ENCODE results near the gene SMLR1.

Gene SMLR1

DNA sequence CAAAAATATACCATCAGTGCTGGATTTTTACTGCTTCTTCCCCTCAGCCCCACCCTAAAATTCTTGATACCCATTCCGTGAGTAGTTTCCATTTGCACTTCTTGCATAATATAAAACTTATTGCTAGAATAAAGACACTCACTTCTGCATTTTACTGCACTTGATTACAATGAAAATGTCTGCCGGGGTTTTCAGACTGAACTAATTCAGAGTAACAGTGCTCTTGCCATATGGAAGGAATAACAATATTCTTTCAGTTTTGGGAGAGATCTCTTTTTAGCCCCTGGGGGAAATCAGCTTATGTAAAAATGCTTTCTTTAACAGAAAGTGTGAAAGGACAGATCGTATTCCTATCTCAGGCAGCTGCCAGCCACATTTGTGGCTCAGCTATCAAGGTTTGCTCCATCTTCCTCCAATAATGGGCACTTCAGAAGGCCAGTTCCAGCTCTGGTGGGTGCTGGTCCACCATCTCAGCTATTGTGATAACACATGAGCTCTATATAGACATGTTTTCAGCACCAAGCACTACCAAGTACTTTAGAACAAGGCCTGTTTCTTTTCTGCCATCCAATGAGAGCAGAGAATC is 8.9 kb downstream of the SMLR1 start:
- DNase-seq (ENCODE audit: low read depth): no peak
- no peak for TF ChIP-seq CTCF (IDR thresholded peaks at IDR 0.05; ENCODE audit: insufficient read depth, low read depth, low read length, missing control alignments)
- H3K4me3 ChIP-seq (ENCODE audit: low read depth, low read length): no peak overlapping the region

DNA sequence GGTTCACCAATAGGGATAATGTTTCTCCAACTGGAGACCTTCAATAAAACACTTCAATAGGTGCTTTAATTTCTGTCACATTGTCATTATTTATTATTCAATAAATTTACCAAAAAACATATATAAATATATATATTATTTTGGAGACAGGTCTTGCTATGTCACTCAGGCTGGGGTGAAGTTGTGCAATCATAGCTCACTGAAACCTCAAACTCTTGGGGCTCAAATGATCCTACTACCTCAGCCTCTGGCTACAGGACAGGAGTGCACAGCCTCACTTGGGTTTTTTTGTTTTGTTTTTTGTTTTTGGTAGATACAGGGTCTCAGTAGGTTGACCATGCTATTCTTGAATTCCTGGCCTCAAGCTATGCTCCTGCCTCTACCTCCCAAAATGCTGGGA is 9.9 kb downstream of the SMLR1 start:
- DNase-seq (ENCODE audit: low read depth): no peak
- no peak overlapping the region for H3K4me3 ChIP-seq (ENCODE audit: low read depth, low read length)
- no peak for TF ChIP-seq CTCF (IDR thresholded peaks at IDR 0.05; ENCODE audit: insufficient read depth, low read depth, low read length, missing control alignments)

- DNase-seq (ENCODE audit: low read depth): no peak
- H3K4me3 ChIP-seq (ENCODE audit: low read depth, low read length): no peak overlapping the region
- no peak for TF ChIP-seq CTCF (IDR thresholded peaks at IDR 0.05; ENCODE audit: insufficient read depth, low read depth, low read length, missing control alignments)
Observed at GRCh38 chr6:130838250-130838860, 11.1 kb downstream of the SMLR1 start.

- no peak for DNase-seq (ENCODE audit: low read depth)
- TF ChIP-seq CTCF (IDR thresholded peaks at IDR 0.05; ENCODE audit: insufficient read depth, low read depth, low read length, missing control alignments): no peak
- no peak overlapping the region for H3K4me3 ChIP-seq (ENCODE audit: low read depth, low read length)
Observed at GRCh38 chr6:130838951-130839350, 11.7 kb downstream of the SMLR1 start.

- TF ChIP-seq CTCF (IDR thresholded peaks at IDR 0.05; ENCODE audit: insufficient read depth, low read depth, low read length, missing control alignments): no peak
- no peak for DNase-seq (ENCODE audit: low read depth)
- H3K4me3 ChIP-seq (ENCODE audit: low read depth, low read length): no peak overlapping the region
Observed at GRCh38 chr6:130839379-130839778, 12.2 kb downstream of the SMLR1 start.

GRCh38 chr6:130840050-130840449 is 12.8 kb downstream of the SMLR1 start:
- no peak for TF ChIP-seq CTCF (IDR thresholded peaks at IDR 0.05; ENCODE audit: insufficient read depth, low read depth, low read length, missing control alignments)
- no peak overlapping the region for H3K4me3 ChIP-seq (ENCODE audit: low read depth, low read length)
- DNase-seq (ENCODE audit: low read depth): no peak
